GM21786 (cell line): ENCODE results near the gene PON1.

Experiments
- ATAC-seq: cut with Tn5 transposase; IDR thresholded peaks from one replicate; pipeline ENCODE4 v1.9.1; 2021; ENCODE audit not compliant: unreplicated experiment

Gene PON1

DNA sequence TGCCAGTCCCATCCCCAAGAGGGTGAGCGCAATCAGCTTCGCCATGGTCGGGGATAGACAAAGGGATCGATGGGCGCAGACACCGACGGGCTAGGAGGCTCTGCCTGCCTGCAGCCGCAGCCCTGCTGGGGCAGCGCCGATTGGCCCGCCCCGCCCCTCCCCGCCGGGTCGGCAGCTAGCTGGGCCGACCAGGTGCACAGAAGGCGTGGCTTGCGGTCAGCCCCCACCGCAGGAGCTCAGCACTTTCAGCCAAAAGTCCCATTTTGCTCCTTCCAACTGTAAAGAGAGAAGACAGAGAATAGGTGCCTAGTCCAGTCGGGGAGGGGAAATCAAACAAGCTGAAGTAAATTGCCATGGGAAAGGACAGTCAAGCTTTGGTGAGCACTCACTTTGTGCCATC lies at the start of gene PON1:
TSS of gene PON1 (minus strand) at position 102 of the 400 bp plus-strand sequence. CDS start at position 45, 57 bp downstream.
- no peak for ATAC-seq

GRCh38 chr7:95373323-95373722 lies 49.0 kb upstream of the PON1 start:
- ATAC-seq = no peak

DNA sequence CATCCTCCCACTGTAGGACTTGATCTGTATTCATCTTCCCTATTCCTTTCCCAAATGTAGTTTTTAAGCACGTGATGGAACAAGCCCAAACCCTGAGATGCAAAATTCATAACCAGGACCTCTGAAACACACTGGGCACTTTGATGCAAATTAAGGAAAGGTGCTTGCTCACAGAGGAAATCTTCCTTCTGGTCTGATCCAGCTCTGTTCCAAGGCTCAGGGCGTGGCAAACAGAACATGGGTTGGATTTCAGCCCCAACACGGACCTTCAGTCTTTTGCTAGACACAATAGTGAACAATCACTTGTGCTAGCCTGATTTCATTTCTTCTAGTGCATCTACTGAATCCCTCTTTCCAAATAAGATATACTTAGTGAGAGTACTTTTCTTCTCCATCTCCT lies 43.9 kb upstream of the PON1 start:
- no peak for ATAC-seq

- ATAC-seq = no peak
Measured at GRCh38 chr7:95367606-95368005, 43.3 kb upstream of the PON1 start.

DNA sequence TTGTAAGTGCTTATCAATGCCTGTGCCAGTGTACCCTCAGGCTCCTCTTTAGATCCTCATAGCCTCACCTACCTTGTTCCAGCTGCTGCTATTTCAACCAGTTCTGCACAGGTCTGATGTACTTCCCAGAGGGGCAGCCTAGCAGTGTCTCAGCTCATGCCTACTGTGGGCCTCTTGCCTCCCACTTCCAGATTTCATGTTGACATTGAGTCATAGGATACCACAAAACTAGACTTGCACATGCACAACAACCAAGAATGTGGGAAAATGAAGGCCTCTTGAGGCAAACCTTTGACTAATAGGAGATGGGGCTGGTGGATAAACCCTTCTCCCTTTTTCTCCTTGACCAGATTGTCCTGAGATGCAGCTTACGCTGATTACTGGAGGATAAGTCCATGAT lies 40.8 kb upstream of the PON1 start:
- ATAC-seq = no peak

DNA sequence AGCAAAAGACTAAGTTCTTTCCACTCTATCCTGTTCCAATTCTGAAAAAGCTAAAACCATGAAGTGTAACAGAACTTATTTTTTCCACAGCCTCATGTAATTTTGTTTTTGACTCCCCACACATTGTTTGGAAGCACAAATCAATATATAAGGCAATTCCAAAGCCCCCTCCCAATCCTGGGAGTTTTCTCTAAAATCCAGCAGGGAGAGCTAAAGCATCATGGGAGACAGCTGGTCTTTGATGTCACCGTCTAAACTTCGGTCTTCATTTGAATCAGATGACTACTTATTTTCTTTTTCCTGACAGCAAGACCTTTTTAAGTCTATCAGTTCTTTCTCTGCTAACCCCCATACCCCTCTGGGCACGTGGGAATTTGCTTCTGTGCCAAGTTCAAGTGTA lies 33.3 kb upstream of the PON1 start:
- ATAC-seq = no peak

DNA sequence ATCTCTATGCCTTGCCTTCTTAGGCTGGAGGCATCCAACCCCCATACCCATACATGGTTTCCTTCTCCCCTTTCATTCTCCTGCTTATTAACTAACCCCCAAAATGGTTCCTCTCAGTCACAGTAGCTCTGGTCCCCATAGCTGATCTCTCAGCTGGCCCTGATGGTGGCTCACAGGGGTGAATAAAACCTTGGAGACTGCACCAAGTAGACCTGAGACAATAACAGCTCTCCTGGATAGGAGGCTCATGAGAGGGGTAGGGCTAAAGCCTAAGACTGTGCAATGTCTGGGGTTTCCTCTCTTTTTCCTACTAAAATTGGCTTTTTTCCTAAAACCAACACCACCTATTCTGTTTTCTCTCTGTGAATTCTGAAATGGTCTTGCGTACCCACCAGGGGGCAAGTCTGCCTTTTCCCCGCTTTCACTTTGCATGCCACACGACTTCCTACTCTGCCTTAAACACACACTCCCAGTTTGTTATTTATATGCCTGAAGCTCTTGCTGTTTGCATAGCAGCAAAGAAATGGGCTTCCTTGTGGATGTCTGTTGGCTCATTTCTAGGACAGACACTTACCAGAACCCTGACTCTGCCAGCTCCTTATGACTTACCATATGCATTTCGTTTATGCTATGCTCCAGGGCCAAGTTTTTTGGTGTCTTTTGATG lies 18.4 kb upstream of the PON1 start:
- no peak for ATAC-seq

GRCh38 chr7:95342029-95342428 lies 17.7 kb upstream of the PON1 start:
- ATAC-seq = no peak

DNA sequence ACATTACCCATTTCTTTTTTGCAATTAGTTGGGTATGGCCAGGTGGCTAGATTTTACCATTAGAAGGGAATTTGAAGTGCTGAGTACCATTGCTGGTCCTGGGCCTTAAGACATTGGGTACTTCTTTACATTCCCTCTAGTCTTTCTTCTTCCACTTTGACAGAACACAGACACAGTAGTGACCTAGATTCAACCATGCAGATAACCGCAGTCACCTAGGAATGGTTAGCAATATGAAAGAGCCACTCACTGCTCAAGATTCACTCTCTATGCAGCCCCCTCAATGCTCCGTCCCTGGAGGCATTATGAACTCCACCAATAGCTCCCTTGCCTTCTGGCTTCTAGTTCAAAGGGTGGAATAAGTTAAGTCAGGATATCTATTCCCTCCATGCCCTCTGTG lies 16.2 kb upstream of the PON1 start:
- ATAC-seq = no peak

DNA sequence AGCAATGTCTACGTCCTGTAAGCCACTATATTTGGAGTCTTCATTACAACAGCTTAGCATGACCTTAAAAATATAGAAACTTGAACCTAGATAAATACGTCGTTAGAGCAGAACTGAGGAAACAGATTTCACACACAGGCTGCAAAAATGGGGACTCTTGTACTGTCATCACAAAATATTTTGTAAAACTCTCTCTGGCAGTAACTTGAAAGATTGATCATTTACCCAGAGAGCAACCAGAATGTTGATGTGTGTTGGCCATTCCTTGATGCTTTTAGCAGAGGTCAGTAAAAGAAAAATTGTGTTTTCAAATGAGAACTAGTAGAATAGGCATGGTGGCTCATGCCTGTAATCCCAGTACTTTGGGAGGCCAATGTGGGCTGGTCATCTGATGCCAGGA lies 14.5 kb upstream of the PON1 start:
- no peak for ATAC-seq

DNA sequence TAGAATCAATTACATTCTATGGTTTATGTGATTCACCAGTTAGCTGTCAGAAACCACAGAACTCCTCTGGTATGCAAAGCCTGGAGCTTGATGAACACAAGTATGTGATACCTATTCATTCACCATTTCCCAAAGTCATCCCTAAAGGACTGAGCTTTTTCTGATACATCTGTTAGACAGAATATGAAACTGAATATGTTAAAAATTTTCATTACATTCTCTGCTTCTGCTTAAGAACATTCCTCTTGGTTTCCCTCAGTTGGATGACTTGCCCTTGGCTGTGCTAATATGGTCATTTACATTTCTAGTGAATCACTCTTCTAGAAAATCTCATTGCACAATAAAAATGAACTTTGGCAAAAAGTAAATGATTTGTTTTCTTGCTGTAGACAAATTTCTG lies 10.8 kb upstream of the PON1 start:
- ATAC-seq = no peak

DNA sequence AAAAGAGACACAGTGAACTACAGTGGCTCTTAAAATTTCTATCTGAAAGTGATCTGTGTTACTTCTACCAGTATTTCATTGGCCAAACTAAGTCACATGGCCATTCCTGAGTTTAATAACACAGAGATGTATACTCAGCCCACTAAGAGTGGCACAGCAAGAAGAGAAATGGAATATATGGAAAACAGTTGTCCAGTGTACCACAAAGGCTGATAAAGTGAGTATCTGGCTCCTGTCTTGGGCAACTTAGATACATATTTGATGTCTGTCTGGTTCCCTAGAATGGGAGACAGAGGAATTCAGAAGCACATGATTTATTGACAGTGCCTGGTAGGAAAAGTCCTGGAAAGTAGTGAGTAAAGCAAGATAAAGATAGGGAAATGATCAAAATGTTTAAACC lies 10.1 kb upstream of the PON1 start:
- ATAC-seq = no peak

GRCh38 chr7:95330961-95331337 lies 6.6 kb upstream of the PON1 start:
- peak; percentile 16 for ATAC-seq

- ATAC-seq = peak; percentile 99
Measured at GRCh38 chr7:95330204-95330960, 6.0 kb upstream of the PON1 start.

GRCh38 chr7:95327356-95327755 lies 3.0 kb upstream of the PON1 start:
- no peak for ATAC-seq

DNA sequence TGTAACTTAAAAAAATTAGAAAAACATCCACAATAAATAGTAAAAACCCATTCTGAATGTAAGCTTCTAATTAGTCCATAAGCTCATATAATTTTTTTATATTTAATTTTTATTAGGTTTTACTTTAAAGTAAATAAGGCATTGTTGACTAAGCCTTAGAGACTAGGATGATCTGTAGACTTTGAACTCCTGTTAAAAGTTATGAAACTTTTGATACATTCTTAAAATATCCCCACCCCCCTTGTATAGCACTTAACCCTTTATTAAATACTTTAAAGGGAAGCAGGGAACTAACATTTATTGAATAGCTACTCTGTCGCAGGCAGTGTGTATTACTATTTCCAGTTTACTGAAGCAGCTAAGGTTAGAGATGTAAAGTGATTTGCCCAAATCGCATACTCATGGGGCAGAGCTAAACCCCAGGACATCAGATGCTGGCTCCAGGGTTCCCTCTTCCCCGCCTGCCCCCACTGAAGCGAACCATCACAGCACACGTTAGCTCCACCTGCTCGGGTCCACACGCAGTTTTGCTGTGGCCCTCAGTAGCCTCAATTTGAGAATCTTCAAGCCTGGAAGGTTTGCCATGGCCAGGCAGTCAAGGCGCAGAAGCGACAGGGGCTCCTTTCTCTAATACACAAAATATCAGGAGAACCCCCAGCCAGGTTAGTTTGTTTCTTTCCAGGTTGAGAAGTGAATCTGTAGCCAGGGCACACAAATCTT lies 762 bp downstream of the PON1 start:
- no peak for ATAC-seq

DNA sequence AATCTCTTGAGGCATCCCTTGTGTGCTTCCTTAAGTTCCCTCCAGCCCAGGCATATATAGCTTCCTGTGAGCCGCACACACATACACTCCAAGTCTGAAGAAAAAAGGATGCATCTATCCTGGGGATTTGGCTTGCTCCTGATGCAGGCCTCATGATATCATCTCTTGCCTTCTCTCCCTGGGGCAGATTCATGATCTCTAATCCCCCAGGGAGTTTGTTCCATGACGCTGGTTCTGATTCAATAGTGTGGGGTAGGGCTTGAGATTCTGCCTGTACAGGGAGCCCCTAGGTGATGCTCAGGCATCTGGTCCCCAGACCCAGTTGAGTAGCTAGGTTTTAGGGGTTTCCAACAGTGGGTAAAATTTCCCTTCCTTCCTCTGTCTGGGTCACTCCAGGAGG lies 1.5 kb downstream of the PON1 start:
- ATAC-seq = no peak

DNA sequence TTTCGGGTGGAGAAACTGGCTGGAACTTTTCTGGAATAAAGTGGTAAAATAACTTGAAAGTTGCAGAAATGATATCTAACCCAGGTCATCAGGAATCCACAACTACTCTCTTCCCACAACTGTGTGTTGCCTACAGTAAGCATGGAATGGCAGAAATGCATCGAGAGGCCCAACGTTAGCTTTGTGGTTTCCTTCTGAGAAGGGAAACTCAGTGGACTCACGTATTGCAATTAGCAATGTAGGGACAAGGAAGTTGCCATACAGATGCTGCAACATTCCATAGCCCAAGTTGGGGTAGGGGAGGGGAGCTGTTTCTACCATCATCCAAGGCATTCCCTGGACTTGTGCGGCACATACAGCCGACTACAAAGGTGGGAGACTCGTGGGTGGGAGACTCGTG lies 1.9 kb downstream of the PON1 start:
- no peak for ATAC-seq

- no peak for ATAC-seq
Measured at GRCh38 chr7:95321720-95322119, 2.6 kb downstream of the PON1 start.

- ATAC-seq = no peak
Measured at GRCh38 chr7:95320651-95321050, 3.7 kb downstream of the PON1 start.

DNA sequence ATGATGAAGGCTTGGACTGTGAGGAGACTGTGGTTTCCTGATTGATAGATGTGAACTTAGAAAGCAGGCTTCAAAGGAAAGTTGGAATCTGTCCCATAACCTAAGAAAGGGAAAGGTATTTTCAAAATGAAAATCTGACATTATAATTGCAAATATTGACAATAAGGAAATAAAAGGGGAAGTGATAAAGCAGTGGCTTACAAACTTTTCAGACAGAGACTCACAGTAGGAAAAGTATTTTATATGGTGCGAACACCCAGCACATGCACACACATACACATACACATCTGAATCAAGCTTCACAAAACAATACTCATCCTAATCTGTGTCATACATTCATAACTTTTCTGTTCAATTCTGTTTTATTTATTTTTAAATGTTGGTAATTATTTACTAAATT lies 4.8 kb downstream of the PON1 start:
- ATAC-seq = no peak

- no peak for ATAC-seq
Measured at GRCh38 chr7:95318501-95319100, 5.7 kb downstream of the PON1 start.
